Activated naive CD8-positive, alpha-beta T cell treated with anti-CD3 and anti-CD28 coated beads for 36 hours (primary cell): ENCODE results near the gene FBH1. TPM values are rescaled to one million over a fixed set of nuclear protein-coding genes. Genes with fewer than 3 reads are reported as not detected.
"Not testable (repeated sequence)": the region's sequence is repeated elsewhere in the genome, so short reads cannot be mapped to it uniquely, and the experiment has no call there.

ENCODE experiments used
- DNase-seq: peaks from one replicate; pipeline ENCODE4 v3.0.0; 2021
- H3K27ac Mint-ChIP-seq: one replicate; pipeline ENCODE4 v1.8.0; 2022; ENCODE audit warnings: mild to moderate bottlenecking, moderate library complexity, mixed read lengths
- H3K27me3 Mint-ChIP-seq: one replicate; pipeline ENCODE4 v1.8.0; 2022; ENCODE audit warnings: mild to moderate bottlenecking, mixed read lengths
- H3K36me3 Mint-ChIP-seq: one replicate; pipeline ENCODE4 v1.8.0; 2021; ENCODE audit warnings: mild to moderate bottlenecking, mixed read lengths
- H3K4me1 Mint-ChIP-seq: one replicate; pipeline ENCODE4 v1.8.0; 2021; ENCODE audit warnings: mixed read lengths
- H3K4me3 Mint-ChIP-seq: one replicate; pipeline ENCODE4 v1.8.0; 2022; ENCODE audit warnings: mild to moderate bottlenecking, moderate library complexity, mixed read lengths
- H3K9me3 Mint-ChIP-seq: one replicate; pipeline ENCODE4 v1.8.0; 2022; ENCODE audit warnings: mixed read lengths
- total RNA-seq, 2 experiments: library from RNA; stranded (reverse); gene quantifications; one replicate each; pipeline ENCODE4 v1.2.3, GENCODE V29; 2021

The FBH1 gene
- total RNA-seq, 2 experiments from 2014 or later = 48.7 to 49.0 TPM

DNA sequence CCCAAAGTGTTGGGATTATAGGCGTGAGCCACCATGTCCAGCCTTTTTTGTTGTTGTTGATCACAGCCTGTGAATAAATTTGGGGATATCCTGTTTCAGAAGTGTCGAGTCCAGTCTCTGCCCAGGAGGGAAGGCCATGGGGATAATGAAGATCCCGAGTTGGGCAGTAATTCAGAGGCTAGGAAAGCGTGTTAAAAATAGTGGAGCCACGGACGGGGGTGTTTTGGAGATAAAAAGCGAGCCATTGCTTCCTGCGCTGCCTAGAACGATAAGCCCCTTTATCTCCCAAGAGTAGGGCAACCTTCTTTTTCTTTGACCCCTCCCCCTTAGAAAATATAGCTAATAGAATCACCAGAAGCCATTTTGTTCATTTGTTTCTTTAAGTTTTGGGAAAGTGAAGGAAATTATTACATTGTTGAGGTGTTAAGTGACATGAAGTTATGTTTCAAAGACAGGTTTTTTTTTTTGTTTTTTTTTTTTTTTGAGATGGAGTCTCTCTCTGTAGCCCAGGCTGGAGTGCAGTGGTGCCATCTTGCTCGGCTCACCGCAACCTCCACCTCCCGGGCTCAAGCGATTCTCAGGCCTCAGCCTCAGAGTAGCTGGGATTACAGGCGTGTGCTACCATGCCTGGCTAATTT, 44.0 kb downstream of the FBH1 start:
- DNase-seq = no peak
- Mint-ChIP-seq H3K27ac (no peak overlapping the region), H3K27me3 (no peaks in the 10 kb centered on the region), H3K4me3 (no peak overlapping the region), H3K4me1 (no peaks in the 10 kb centered on the region), H3K36me3 (peaks cover 20% of the 10 kb centered on the region), H3K9me3 (no peaks in the 10 kb centered on the region)

DNA sequence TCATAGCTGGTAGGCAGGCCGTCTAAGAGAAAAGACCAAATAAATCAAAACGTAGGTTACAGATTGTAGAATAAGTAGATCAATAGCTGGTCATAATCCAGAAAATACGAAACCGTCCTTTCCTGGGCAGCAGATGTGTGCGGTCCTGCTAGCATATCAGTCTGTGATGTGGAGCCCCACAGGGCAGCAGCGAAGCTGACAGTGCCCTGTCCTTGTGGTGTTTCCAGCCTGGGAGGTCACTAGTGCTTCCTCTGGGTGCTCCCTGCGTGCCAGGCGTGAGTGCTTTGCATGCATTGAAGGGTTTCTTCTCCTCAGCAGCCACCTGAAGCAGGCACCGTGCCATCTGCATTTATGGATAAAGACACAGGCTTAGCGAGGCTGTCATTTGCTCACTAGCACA, 45.6 kb downstream of the FBH1 start:
- Mint-ChIP-seq H3K4me1 (no peaks in the 10 kb centered on the region), H3K9me3 (no peaks in the 10 kb centered on the region), H3K27me3 (no peaks in the 10 kb centered on the region), H3K36me3 (peaks cover 16% of the 10 kb centered on the region), H3K4me3 (no peak overlapping the region), H3K27ac (no peak overlapping the region)
- no peak for DNase-seq

DNA sequence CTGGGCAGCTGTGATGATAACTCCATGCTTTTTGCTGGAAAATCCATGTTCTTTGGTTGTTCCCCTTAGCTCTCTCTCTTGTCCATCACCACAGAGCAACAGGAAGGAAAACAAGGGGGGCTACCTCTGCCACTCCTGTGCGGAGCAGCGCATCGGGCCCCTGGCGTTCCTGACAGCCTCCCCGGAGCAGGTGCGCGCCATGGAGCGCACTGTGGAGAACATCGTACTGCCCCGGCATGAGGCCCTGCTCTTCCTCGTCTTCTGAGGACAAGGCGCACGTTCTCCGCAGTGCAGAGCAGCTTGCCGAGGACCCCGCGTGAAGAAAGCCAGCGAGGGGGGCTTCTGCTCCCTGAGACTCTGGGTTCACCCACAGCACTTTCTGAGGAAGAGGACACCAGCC, 47.0 kb downstream of the FBH1 start:
- Mint-ChIP-seq H3K4me1 (no peaks in the 10 kb centered on the region), H3K9me3 (no peaks in the 10 kb centered on the region), H3K27ac (no peak overlapping the region), H3K27me3 (no peaks in the 10 kb centered on the region), H3K4me3 (no peak overlapping the region), H3K36me3 (peaks cover 16% of the 10 kb centered on the region)
- DNase-seq = no peak

DNA sequence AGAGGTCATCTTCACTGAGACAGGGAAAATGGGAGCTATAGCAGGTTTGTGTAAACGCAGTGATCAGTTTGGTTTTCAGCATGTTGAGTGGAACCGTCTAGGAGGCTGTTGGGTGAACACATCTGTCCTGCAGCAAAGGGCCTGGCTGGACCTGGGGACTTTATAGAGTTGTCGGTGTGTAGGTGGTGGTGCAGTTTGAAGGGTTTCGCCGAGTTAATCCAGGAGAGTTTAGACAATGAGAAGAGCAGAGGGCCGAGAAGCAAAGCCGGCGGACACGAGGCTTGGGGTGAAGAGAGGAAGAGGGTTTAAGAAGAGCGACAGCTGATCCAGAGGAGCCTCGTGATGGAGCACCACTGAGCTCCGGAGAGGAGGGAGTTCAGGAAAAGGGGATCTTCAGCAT, 48.2 kb downstream of the FBH1 start:
- H3K4me1 Mint-ChIP-seq = no peaks in the 10 kb centered on the region
- no peaks in the 10 kb centered on the region for H3K9me3 Mint-ChIP-seq
- H3K36me3 Mint-ChIP-seq = peaks cover 12% of the 10 kb centered on the region
- H3K27me3 Mint-ChIP-seq = no peaks in the 10 kb centered on the region
- no peak for DNase-seq
- H3K27ac Mint-ChIP-seq = no peak overlapping the region
- no peak overlapping the region for H3K4me3 Mint-ChIP-seq

DNA sequence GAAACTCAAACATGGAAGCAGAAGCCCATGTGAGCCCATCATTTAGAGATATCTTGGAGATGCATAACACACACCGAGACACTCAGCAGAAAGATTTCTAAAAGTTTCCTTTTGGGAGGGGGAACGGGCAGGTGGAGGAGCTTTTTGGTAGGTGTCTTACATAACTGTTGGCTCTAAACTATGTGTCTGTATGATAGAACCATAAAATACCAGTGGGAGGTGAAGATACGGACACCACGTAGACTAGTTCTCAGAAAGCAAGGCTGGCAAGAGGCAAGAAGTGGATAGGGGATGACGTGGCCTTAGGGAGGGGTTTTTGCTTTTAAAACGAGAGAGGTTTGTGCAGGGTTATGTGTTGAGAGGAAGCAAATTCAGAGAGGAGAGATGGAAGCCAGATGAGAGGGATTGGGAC, 50.8 kb downstream of the FBH1 start:
- Mint-ChIP-seq H3K27ac (no peak overlapping the region), H3K27me3 (no peaks in the 10 kb centered on the region), H3K36me3 (peaks cover 9% of the 10 kb centered on the region), H3K4me3 (no peak overlapping the region), H3K4me1 (peaks cover 2% of the 10 kb centered on the region), H3K9me3 (no peaks in the 10 kb centered on the region)
- no peak for DNase-seq

DNA sequence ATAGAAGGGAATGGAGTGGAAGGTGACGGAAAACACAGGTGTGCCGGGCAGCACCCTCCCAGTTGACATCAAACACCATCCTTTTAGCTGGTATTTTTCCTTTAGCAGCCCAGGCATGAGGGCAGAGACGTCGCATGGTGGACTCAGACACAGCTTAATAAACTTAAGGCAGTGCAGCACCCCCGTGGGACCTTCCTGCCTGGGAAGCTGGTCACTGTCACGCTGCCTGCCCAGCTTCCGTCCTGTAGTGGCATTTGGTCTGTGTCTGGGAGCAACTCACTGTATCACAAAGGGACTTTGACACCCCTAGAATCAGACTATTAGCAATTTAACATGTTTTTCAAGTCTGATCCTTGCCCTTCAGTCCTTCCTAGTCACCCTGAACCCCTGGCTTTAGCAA, 51.5 kb downstream of the FBH1 start:
- H3K4me1 Mint-ChIP-seq = peaks cover 6% of the 10 kb centered on the region
- no peaks in the 10 kb centered on the region for H3K9me3 Mint-ChIP-seq
- no peaks in the 10 kb centered on the region for H3K27me3 Mint-ChIP-seq
- no peak overlapping the region for H3K4me3 Mint-ChIP-seq
- no peak for DNase-seq
- no peak overlapping the region for H3K27ac Mint-ChIP-seq
- H3K36me3 Mint-ChIP-seq = peaks cover 9% of the 10 kb centered on the region

DNA sequence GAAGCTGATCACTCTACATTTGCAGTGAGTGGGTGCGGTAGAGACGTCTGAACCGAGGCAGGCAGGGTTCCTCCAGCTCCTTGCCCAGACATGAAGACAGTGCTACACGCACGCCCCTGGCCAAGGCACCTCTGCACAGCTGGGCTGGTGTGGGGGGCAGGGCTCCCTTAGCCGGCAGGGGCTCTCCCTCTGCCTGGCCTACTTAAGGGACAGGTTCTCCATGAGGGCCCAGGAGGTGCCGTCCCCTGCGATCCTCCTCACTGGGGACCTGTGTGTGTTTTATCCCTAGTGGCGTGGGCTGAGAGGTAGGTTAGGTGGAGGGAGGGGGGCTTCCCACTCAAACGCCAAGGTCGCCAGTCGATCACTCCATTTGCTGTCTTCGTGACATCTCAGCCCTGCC, 52.0 kb downstream of the FBH1 start:
- Mint-ChIP-seq H3K4me3 (no peak overlapping the region), H3K36me3 (peaks cover 9% of the 10 kb centered on the region), H3K27me3 (no peaks in the 10 kb centered on the region), H3K9me3 (no peaks in the 10 kb centered on the region), H3K27ac (no peak overlapping the region), H3K4me1 (peaks cover 6% of the 10 kb centered on the region)
- no peak for DNase-seq

DNA sequence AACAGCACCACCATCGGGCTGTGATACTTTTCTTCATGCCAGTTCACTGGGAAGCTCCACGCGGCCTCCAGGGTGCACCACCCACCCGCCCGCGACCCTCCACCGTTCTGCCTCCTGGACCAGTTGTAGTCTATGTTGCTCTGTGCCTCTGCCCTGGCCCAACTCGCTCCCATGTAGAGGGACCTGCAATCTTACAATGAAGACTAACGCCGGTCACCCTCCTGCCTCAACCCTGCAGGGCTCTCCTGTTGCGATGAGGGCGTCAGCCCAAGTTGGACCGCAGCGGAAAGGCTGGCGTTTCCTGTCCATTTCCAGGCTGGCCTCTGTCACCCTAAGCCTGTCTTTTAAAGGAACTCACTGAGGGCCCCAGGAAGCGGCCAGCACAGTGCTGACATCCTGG, 52.4 kb downstream of the FBH1 start:
- no peaks in the 10 kb centered on the region for H3K9me3 Mint-ChIP-seq
- H3K36me3 Mint-ChIP-seq = peaks cover 9% of the 10 kb centered on the region
- no peak for DNase-seq

DNA sequence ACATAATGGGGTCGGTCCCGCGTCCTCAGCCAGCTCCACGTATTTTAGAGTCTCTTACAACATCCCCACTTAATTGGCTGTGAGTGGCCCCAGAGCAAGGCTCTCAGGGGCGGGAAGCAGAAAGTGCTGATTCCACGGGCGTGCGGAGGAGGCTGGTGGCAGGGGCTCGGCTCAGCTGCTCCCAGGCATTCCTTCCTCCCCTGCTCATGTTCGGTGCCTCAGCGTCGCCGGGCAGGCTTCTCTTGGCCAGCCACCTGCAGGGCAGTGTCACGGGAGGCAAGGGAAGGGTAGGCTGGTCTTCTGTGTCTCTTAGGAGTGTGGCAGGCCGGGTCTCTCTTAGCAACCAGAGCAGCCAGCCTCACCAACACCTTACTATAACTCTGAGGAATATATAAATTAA, 53.5 kb downstream of the FBH1 start:
- Mint-ChIP-seq H3K9me3 (no peaks in the 10 kb centered on the region), H3K4me3 (no peak overlapping the region), H3K36me3 (no peaks in the 10 kb centered on the region), H3K4me1 (peaks cover 6% of the 10 kb centered on the region), H3K27ac (no peak overlapping the region), H3K27me3 (no peaks in the 10 kb centered on the region)
- no peak for DNase-seq

More for the DNA sequence above, 52.4 kb downstream of the FBH1 start:
- Mint-ChIP-seq H3K4me3 (no peak overlapping the region), H3K4me1 (peaks cover 6% of the 10 kb centered on the region), H3K27ac (no peak overlapping the region), H3K27me3 (no peaks in the 10 kb centered on the region)

DNA sequence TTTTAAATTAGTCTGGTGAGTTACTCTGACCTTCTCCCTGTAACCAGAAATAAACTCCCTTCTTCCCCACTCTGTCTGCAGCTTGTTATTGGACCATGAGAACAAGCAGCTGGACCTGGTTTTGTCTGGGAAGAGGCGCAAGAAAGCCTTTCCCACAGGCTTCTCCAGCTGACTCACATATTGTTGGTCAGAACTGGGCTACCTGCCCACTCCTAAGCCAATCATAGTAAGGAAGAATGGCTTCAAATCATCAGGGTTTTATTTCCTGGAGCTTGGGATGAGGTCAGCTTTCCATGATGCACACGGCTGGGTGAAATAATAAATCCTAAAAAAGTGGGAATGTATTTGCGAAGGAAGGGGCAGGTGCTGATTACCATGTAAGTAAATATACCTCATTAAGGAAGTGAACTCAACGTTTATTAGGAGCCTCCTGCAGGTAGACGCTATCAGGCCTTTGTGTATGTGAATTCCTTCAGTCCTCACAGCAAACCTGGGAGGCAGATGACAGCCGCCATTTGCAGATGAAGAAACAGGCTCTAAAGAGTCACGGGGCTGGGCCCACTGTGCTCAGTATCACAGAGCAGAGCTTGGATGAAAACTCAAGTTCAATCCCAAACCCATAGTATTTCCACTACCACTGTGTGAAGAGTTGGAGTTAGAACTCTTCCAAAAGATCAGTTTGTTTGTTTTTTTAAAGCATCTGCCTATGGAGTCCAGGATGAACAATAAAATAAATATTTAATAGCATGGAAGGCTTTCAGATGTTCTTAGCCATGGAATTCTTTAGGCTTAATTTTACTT, 54.5 kb downstream of the FBH1 start:
- Mint-ChIP-seq H3K4me3 (no peak overlapping the region), H3K4me1 (peaks cover 6% of the 10 kb centered on the region), H3K27me3 (no peaks in the 10 kb centered on the region), H3K27ac (no peak overlapping the region), H3K9me3 (no peaks in the 10 kb centered on the region), H3K36me3 (no peaks in the 10 kb centered on the region)
- DNase-seq = no peak

DNA sequence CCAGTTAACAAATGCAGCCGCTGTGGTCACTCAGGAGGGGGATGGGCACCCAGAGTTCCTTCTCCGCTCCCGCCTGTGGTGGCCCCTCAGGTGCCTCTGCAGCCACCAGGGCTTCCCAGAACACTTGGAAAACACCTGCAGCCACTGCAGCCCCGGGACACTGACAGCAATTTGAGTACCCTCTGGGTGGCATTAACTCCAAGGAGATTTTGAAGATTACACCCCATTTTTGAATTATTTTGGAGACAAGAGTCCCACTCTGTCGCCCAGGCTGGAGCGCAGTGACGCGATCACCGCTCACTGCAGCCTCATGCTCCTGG, 55.1 kb downstream of the FBH1 start:
- DNase-seq = no peak
- peaks cover 6% of the 10 kb centered on the region for H3K4me1 Mint-ChIP-seq
- H3K4me3 Mint-ChIP-seq = no peak overlapping the region
- H3K27ac Mint-ChIP-seq = no peak overlapping the region
- H3K27me3 Mint-ChIP-seq = no peaks in the 10 kb centered on the region
- no peaks in the 10 kb centered on the region for H3K9me3 Mint-ChIP-seq
- H3K36me3 Mint-ChIP-seq = no peaks in the 10 kb centered on the region

DNA sequence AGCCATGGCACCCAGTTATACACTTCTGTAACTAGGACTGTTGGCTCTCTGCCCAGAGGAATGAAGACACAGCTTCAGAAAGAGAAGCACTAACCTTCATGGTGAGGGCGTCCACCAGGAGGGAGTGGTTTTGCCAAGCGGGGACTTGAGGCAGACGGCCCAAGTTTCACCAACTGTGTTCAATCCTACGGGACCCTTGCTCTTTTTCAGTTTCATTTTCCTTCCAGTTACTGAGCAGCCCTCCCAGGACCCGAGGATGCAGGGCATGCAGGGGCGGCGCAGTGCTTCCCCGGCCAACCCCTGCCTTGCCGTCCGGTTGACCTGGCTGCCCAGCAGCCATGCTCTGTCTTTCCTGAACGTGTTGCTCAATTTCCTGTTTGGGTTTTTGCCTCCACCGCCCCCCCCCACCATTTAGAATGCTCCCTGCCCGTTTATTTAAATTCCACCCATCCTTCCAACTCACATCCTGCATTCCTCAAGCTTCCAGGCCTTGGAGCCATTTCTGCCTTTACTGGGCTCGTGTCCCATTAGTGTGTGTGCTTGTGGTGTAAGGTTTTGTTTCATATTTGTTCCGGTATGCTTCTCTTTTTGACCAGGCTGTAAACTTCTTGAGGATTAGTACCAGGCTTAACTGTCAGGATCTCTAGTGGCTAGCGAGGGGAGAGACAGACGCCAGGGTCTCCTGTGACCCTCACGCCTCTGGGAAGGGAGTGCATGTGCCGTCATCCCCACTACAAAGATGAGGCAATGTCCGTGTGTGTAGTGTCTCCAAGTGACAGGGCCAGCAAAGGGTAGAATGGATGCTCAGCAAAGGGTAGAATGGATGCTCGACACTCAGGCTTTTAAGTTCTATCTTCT, 55.7 kb downstream of the FBH1 start:
- DNase-seq = no peak
- peaks cover 6% of the 10 kb centered on the region for H3K4me1 Mint-ChIP-seq
- no peak overlapping the region for H3K4me3 Mint-ChIP-seq
- H3K27ac Mint-ChIP-seq = no peak overlapping the region
- no peaks in the 10 kb centered on the region for H3K36me3 Mint-ChIP-seq
- H3K27me3 Mint-ChIP-seq = no peaks in the 10 kb centered on the region
- H3K9me3 Mint-ChIP-seq = no peaks in the 10 kb centered on the region

DNA sequence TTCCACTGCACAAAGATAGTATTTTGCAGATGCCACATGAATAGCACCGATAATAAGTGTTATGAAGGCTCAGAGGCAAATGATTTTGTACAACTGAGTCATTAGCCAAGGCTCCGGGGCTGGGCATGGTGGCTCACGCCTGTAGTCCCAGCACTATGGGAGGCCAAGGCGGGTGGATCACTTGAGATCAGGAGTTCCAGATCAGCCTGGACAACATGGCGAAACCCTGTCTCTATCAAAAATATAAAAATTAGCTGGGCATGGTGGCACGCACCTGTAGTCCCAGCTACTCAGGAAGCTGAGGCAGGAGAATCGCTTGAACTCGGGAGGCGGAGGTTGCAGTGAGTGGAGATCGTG, 56.4 kb downstream of the FBH1 start:
- H3K27ac Mint-ChIP-seq, H3K4me1 Mint-ChIP-seq: not testable (repeated sequence)

DNA sequence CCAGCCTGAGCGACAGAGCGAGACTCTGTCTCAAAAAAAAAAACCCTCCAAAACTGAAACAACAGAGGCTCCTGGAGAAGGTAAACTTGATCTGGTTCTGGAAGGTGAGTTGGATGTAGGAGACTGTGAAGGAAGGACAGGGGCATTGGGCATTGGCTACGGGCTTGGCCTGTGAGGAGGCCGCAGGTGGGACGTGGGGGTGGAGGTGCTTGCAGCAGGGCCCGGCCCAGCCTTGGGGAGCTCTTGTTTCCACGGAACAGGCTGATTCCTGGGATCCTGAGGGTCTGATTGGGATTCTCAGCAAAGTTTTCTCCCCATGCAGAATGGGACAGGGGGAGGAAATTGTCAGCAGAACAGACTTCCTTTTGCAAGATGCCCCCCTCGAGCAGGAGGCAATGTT, 56.7 kb downstream of the FBH1 start:
- no peaks in the 10 kb centered on the region for H3K27me3 Mint-ChIP-seq
- H3K4me1 Mint-ChIP-seq = peaks cover 6% of the 10 kb centered on the region
- H3K4me3 Mint-ChIP-seq = no peak overlapping the region
- no peaks in the 10 kb centered on the region for H3K9me3 Mint-ChIP-seq
- no peaks in the 10 kb centered on the region for H3K36me3 Mint-ChIP-seq
- no peak overlapping the region for H3K27ac Mint-ChIP-seq
- DNase-seq = no peak

More for the DNA sequence above, 56.4 kb downstream of the FBH1 start:
- not testable (repeated sequence) for H3K27me3 Mint-ChIP-seq, H3K36me3 Mint-ChIP-seq, H3K9me3 Mint-ChIP-seq, DNase-seq, H3K4me3 Mint-ChIP-seq

DNA sequence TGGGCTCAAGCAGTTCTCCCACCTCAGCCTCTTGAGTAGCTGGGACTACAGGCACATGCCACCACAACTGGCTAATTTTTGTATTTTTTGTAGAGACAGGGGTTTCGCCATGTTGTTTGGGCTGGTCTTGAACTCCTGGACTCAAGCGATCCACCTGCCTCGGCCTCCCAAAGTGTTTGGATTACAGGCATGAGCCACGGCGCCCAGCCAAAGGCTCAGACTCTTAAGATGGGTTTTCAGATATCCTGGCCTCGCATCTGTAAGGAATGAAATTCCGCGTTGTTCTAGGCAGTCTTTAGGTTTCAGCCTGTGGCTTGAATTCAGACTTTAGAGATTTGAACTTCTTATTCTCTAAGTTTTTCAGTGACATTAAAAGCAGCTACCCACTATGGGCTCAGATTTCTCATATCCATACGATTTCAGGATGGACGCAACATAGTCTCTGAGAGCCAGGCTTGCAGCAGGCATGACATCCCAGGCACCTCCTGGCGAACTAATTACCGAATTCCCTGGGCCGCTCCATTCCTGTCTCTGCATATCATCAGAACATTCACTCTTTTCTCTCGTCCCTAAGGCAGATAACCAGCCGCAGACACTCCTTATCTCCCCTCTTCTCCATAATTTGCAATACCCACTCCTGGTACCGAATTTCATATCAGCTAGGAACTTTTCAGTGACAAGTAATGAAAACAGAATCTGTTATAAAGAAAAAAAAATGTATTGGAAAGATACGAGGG, 57.6 kb downstream of the FBH1 start:
- no peaks in the 10 kb centered on the region for H3K27me3 Mint-ChIP-seq
- H3K27ac Mint-ChIP-seq = no peak overlapping the region
- peaks cover 6% of the 10 kb centered on the region for H3K4me1 Mint-ChIP-seq
- no peak for DNase-seq
- no peak overlapping the region for H3K4me3 Mint-ChIP-seq
- no peaks in the 10 kb centered on the region for H3K9me3 Mint-ChIP-seq
- H3K36me3 Mint-ChIP-seq = peaks cover 3% of the 10 kb centered on the region
